Measurements from ENCODE around the gene PHF2.

Gene PHF2

GRCh38 chr9:93645921-93646639, 69.7 kb downstream of the PHF2 start:
- TF ChIP-seq CTCF (conservative IDR thresholded peaks at IDR 0.05; ENCODE audit: low read depth), result no peak
- CTCF ChIA-PET, result interaction anchor here (0.7 kb wide), 2 partner anchors 13 to 644 kb away, joined by 3 read pairs; no protein-coding TSS in a partner anchor
- DNase-seq (ENCODE audit: low spot score), result no peak
- POLR2A ChIA-PET (ENCODE audit: low non-redundant PET), result no interaction called here
- 0 out of 2 replicates have a peak overlapping the region, but pooled peaks have one; percentile 4 for H3K27ac ChIP-seq

- POLR2A ChIA-PET (ENCODE audit: low non-redundant PET), result interaction anchor here (0.6 kb wide), 1 partner anchor 299 kb away, joined by 3 read pairs; no protein-coding TSS in a partner anchor
- CTCF ChIA-PET, result interaction anchor here (0.7 kb wide), 1 partner anchor 644 kb away, joined by 3 read pairs; no protein-coding TSS in a partner anchor
These were observed 70.3 kb downstream of the PHF2 start for GRCh38 chr9:93646640-93647178.

GRCh38 chr9:93648181-93648580, 71.8 kb downstream of the PHF2 start:
- CTCF ChIA-PET, result interaction anchor here (0.6 to 0.7 kb wide), 2 partner anchors 436 to 485 kb away, joined by 3 read pairs; partner anchors contain the start of gene PTPDC1
- no peak for DNase-seq (ENCODE audit: low spot score)
- TF ChIP-seq CTCF (conservative IDR thresholded peaks at IDR 0.05; ENCODE audit: low read depth), result no peak
- POLR2A ChIA-PET (ENCODE audit: low non-redundant PET), result no interaction called here
- H3K27ac ChIP-seq, result no peak overlapping the region

More at GRCh38 chr9:93646640-93647178, 70.3 kb downstream of the PHF2 start:
- DNase-seq (ENCODE audit: low spot score), result no peak
- H3K27ac ChIP-seq, result 0 out of 2 replicates have a peak overlapping the region, but pooled peaks have one; percentile 4
- no peak for TF ChIP-seq CTCF (conservative IDR thresholded peaks at IDR 0.05; ENCODE audit: low read depth)

DNA sequence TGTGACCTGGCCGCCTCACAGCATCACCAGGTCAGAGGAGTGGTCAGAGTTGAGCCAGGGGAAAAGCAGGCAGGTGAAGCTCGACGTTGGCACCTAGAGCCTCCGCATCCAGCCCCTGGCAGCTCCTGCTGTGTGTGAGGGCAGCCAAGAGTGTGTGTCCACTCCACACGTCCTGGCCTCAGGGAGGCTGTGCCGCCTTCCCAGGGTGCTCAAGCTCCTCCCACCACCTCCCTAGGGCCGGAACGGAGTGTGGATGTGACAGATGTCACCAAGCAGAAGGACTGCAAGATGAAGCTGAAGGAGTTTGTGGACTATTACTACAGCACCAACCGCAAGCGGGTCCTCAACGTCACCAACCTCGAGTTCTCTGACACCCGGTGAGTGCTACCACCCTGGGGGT, 72.5 kb downstream of the PHF2 start:
- POLR2A ChIA-PET (ENCODE audit: low non-redundant PET), result no interaction called here

DNA sequence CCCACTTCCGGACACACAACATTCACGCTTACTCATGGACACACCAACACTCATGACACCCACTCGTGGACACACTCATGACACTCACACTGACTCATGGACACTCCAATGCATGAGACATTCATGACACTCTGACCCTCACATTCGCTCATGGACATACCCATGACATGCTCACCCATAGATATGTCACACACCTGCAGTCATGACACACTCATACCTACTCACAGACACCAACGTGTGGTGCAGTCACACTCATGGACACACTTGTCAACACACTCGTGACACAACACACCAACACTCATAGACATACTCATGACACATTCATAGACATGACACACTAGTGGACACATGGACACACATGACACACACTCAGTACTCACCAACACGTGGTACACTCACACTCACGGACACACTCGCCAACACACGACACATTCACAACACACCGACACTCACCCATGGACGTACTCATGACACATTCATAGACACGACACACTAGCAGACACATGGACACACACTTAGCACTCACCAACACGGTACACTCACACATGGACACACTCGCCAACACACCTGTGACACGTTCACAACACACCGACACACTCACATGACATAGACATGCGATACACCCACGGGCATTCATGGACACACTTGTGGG, 73.4 kb downstream of the PHF2 start:
- POLR2A ChIA-PET (ENCODE audit: low non-redundant PET), result no interaction called here
- no peak overlapping the region for H3K27ac ChIP-seq
- TF ChIP-seq CTCF (conservative IDR thresholded peaks at IDR 0.05; ENCODE audit: low read depth), result no peak
- CTCF ChIA-PET, result no interaction called here
- DNase-seq (ENCODE audit: low spot score), result no peak

More for the DNA sequence above, 72.5 kb downstream of the PHF2 start:
- H3K27ac ChIP-seq, result no peak overlapping the region
- CTCF ChIA-PET, result interaction anchor here (0.7 kb wide), 1 partner anchor 435 kb away, joined by 3 read pairs; the partner anchor contains the start of gene PTPDC1
- no peak for DNase-seq (ENCODE audit: low spot score)
- TF ChIP-seq CTCF (conservative IDR thresholded peaks at IDR 0.05; ENCODE audit: low read depth), result no peak

- no peak for DNase-seq (ENCODE audit: low spot score)
- ChIA-PET POLR2A (ENCODE audit: low non-redundant PET) (no interaction called here), CTCF (no interaction called here)
- no peak for TF ChIP-seq CTCF (conservative IDR thresholded peaks at IDR 0.05; ENCODE audit: low read depth)
- no peak overlapping the region for H3K27ac ChIP-seq
These were observed 74.1 kb downstream of the PHF2 start for GRCh38 chr9:93650448-93650847.

Data from RWPE1 (cell line).